Peyer's patch (tissue), 4 donors: Measurements from ENCODE around the gene ACTR1A. TPM values are rescaled to one million over a fixed set of nuclear protein-coding genes. Genes with fewer than 3 reads are reported as not detected.

ENCODE experiments used
- DNase-seq, 3 donors: peaks; one replicate each; pipeline ENCODE4 v3.0.0-alpha.2; 2017 to 2019
- H3K27ac ChIP-seq, 4 donors: fragments of 200-600 bp; sonication (generic); one replicate each; pipeline ENCODE4 v1.5.1; 2016 to 2019
- H3K27me3 ChIP-seq, 2 donors: fragments of 200-600 bp; sonication (generic); one replicate each; pipeline ENCODE4 v1.5.1; 2019
- H3K36me3 ChIP-seq, 3 donors: fragments of 200-600 bp; sonication (generic); one replicate each; pipeline ENCODE4 v1.5.1; 2016 to 2019
- H3K4me1 ChIP-seq, 4 donors: fragments of 200-600 bp; sonication (generic); one replicate each; pipeline ENCODE4 v1.5.1; 2016 to 2019
- H3K4me3 ChIP-seq, 4 donors: fragments of 200-600 bp; sonication (generic); 1 replicate in 3 of 4; 2 replicates in 1 of 4; pipeline ENCODE4 v1.5.1; 2016 to 2019; ENCODE audit warnings: mild to moderate bottlenecking in 1 of 4
- H3K9me3 ChIP-seq, 4 donors: fragments of 200-600 bp; sonication (generic); one replicate each; pipeline ENCODE4 v1.5.1; 2016 to 2019; ENCODE audit warnings: mild to moderate bottlenecking in 1 of 4
- POLR2A ChIP-seq, 2 donors: fragments of 450-650 bp; IDR thresholded peaks; one replicate each; pipeline ENCODE4 v1.5.1; 2017; ENCODE audit warnings: antibody characterized with exemption in 2 of 2, mild to moderate bottlenecking in 2 of 2, moderate library complexity in 2 of 2
- total RNA-seq, 4 donors: library from RNA; depleted of rRNA; stranded (reverse); fragments of >200 nt; gene quantifications; one replicate each; pipeline ENCODE4 v1.1.0, GENCODE V29; 2016
- TF ChIP-seq, protein P1 (sequence below), 6 experiments: fragments of 450-650 bp in 4 of 6; fragments of 200-600 bp in 2 of 6; sonication (generic) in 1 of 6; IDR thresholded peaks; one replicate each; pipeline ENCODE4 v1.5.1; 2017 to 2019; ENCODE audit warnings: antibody characterized with exemption in 6 of 6, mild to moderate bottlenecking in 3 of 6, moderate library complexity in 1 of 6

Gene ACTR1A
- total RNA-seq, 4 donors from 2014 or later = 41.3 to 79.7 (median 71.3) TPM

DNA sequence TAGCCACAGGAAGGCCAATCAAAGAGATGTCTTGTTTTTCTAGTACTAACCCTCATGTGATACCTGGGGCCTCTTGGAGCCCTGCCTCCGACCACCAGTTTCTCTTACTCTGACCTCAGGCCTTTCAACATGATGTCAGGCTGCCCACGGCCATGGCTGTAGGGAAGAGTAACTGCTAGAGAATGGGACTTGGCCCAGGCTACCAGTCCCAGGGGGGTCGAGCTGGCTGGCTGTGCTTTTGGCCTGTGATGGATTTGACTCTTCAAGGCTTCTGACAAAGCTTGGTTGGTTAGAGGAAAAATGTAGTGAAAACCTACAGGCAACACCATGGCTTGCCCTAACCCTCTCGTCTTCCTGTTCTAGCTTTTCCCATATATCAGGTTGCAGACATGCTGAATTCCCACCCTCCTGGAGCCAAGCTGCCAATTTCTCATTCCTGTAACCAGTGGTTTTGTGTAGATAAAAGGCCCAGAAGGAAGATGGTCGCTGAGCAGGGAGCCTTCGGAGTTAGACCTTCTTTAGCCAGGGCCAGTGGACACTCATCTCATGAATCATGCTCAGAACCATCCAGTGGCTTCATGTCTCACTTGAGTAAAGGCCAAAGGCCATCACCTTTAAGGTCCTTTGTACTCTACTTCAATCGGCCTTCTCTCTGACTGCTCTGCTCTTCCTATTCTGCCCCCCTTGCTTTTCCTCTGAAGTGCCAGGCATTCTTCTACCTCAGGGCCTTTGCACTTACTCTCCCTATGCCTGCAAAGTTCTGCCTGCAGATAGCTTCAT, 20.9 kb upstream of the ACTR1A start:
- Histone ChIP-seq H3K36me3 (peaks cover 0 to 28% (median 0%) of the 10 kb centered on the region in 3 donors), H3K4me3 (no peak overlapping the region), H3K27ac (no peak overlapping the region), H3K9me3 (no peaks in the 10 kb centered on the region), H3K27me3 (no peaks in the 10 kb centered on the region), H3K4me1 (no peaks in the 10 kb centered on the region)
- peak in 1 of 3 donors; percentile 26 for DNase-seq
- no peak for TF ChIP-seq POLR2A (IDR thresholded peaks at IDR 0.05)
- TF ChIP-seq, protein P1, sequence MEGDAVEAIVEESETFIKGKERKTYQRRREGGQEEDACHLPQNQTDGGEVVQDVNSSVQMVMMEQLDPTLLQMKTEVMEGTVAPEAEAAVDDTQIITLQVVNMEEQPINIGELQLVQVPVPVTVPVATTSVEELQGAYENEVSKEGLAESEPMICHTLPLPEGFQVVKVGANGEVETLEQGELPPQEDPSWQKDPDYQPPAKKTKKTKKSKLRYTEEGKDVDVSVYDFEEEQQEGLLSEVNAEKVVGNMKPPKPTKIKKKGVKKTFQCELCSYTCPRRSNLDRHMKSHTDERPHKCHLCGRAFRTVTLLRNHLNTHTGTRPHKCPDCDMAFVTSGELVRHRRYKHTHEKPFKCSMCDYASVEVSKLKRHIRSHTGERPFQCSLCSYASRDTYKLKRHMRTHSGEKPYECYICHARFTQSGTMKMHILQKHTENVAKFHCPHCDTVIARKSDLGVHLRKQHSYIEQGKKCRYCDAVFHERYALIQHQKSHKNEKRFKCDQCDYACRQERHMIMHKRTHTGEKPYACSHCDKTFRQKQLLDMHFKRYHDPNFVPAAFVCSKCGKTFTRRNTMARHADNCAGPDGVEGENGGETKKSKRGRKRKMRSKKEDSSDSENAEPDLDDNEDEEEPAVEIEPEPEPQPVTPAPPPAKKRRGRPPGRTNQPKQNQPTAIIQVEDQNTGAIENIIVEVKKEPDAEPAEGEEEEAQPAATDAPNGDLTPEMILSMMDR (IDR thresholded peaks at IDR 0.05) = no peak

DNA sequence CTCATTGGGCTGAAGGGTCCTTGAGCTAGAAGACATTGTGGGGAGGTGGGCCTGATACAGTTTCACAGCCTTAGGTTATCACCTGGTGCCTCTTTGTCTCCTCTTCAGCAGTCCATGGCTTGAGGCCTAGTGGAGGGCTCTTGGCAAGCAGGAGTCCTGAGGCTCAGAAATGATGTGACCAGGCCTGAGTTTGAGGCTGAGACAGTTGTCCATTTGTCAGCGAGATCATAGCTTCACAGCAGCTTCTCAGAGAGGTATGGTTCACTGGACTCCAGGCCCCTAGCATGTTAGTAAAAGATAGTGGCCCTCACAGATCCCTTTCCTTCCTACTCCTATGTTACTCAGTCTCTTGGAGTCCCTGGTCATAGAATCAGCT, 20.4 kb upstream of the ACTR1A start:
- TF ChIP-seq, protein P1 (IDR thresholded peaks at IDR 0.05) = no peak
- no peak for TF ChIP-seq POLR2A (IDR thresholded peaks at IDR 0.05)
- no peaks in the 10 kb centered on the region for H3K4me1 ChIP-seq
- no peak overlapping the region for H3K27ac ChIP-seq
- DNase-seq = no peak
- H3K9me3 ChIP-seq = no peaks in the 10 kb centered on the region
- no peak overlapping the region for H3K4me3 ChIP-seq
- no peaks in the 10 kb centered on the region for H3K27me3 ChIP-seq
- peaks cover 0 to 28% (median 0%) of the 10 kb centered on the region in 3 donors for H3K36me3 ChIP-seq

DNA sequence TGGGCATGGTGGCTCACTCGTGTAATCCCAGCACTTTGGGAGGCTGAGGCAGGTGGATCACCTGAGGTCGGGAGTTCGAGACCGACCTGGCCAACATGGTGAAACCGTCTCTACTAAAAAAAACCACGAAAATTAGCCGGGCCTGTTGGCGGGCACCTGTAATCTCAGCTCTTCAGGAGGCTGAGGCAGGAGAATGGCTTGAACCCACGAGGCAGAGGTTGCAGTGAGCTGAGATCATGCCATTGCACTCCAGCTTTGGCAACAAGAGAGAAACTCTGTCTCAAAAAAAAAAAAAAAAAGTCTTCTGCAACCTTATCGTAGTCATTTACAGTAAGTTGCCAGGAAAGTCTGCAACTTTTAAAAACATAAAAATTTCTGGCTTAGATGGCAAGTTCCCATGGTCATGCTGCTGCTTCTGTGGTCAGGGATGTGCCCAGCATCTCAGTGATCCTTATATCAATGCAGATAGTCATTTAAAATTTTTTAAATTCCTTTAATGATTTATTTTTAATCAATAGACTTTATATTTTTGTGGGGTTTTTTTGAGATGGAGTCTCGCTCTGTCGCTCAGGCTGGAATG, 16.8 kb upstream of the ACTR1A start:
- DNase-seq = peak in 1 of 3 donors; percentile 30
- no peaks in the 10 kb centered on the region for H3K4me1 ChIP-seq

DNA sequence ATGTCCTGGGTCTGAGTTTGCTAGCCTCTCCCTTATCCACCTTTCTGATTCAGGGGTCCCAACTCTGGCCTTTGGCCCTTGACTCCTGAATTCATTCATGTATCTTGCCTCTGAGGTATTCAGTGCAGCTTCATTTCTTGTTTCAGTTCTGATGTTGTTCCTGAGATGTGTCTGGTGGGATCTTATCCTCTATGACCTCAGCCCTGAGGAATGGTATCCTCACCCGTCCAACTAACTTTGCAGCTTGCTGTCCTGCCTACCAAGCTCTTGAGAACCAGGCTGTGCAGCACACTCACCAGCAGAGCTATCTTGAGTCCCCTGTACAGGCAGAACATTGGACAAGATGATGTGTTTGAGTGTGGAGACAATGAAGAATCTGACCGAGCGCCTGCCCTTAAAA, 15.0 kb upstream of the ACTR1A start:
- DNase-seq = peak in 1 of 3 donors; percentile 36
- TF ChIP-seq, protein P1 (IDR thresholded peaks at IDR 0.05) = no peak
- TF ChIP-seq POLR2A (IDR thresholded peaks at IDR 0.05) = no peak
- Histone ChIP-seq H3K27ac (no peak overlapping the region), H3K4me3 (no peak overlapping the region), H3K36me3 (peaks cover 0 to 29% (median 0%) of the 10 kb centered on the region in 3 donors), H3K27me3 (no peaks in the 10 kb centered on the region), H3K9me3 (no peaks in the 10 kb centered on the region), H3K4me1 (no peaks in the 10 kb centered on the region)

More for the DNA sequence above, 16.8 kb upstream of the ACTR1A start:
- H3K4me3 ChIP-seq = no peak overlapping the region
- no peak overlapping the region for H3K27ac ChIP-seq
- peaks cover 0 to 25% (median 0%) of the 10 kb centered on the region in 3 donors for H3K36me3 ChIP-seq
- H3K27me3 ChIP-seq = no peaks in the 10 kb centered on the region
- no peak for TF ChIP-seq POLR2A (IDR thresholded peaks at IDR 0.05)
- TF ChIP-seq, protein P1 (IDR thresholded peaks at IDR 0.05) = no peak
- no peaks in the 10 kb centered on the region for H3K9me3 ChIP-seq

DNA sequence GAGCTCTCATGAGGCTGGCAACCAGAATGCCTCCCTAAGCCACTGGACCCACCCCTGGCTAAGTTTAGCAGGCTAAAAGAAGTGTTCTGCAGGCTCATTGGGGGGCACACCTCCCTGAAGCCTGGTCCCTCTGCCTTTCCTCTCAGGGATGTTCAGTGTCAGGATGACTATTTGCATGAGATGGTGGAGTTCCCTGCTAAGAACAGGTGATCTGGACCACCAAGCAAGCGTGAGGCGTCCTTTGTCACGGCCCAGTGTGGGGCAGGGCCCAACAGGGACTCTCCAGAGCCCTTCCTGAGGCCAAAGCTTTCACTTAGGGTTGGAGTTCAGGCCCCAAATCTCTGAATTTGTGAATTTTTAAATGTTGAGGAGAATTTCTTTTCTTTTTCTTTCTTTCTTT, 13.2 kb upstream of the ACTR1A start:
- Histone ChIP-seq H3K4me1 (no peaks in the 10 kb centered on the region), H3K27ac (no peak overlapping the region), H3K4me3 (no peak overlapping the region), H3K9me3 (no peaks in the 10 kb centered on the region), H3K27me3 (no peaks in the 10 kb centered on the region), H3K36me3 (peaks cover 0 to 39% (median 0%) of the 10 kb centered on the region in 3 donors)
- peak in 1 of 3 donors; percentile 27 for DNase-seq
- TF ChIP-seq, protein P1 (IDR thresholded peaks at IDR 0.05) = no peak
- TF ChIP-seq POLR2A (IDR thresholded peaks at IDR 0.05) = no peak
